SK-N-SH treated with all-trans-retinoic acid at 6 μM for 48 hours (cell line): ENCODE results near the gene FGF5.

ENCODE experiments used
- ATAC-seq: fragments of 200-7000 bp; cut with Tn5 transposase; 3 replicates; pipeline ENCODE4 v1.9.1; 2020; ENCODE audit warnings: mild to moderate bottlenecking, moderate library complexity
- ARNTL ChIP-seq: fragments of 450-650 bp; formaldehyde crosslinking; IDR thresholded peaks from 2 replicates; pipeline ENCODE4 v1.5.0; 2020; ENCODE audit warnings: low read depth, mild to moderate bottlenecking, moderate library complexity, borderline replicate concordance
- BACH2 ChIP-seq: fragments of 250-450 bp; sonication (Bioruptor Pico); IDR thresholded peaks from 2 replicates; pipeline ENCODE4 v1.9.0; 2021; ENCODE audit warnings: mild to moderate bottlenecking, borderline replicate concordance
- ESRRG ChIP-seq: fragments of 250-450 bp; sonication (Bioruptor Pico); IDR thresholded peaks from 2 replicates; pipeline ENCODE4 v1.6.1; 2021; ENCODE audit warnings: mild to moderate bottlenecking
- ISL1 ChIP-seq: fragments of 250-450 bp; sonication (Bioruptor Pico); IDR thresholded peaks from 2 replicates; pipeline ENCODE4 v2.1.2; 2022; ENCODE audit warnings: mild to moderate bottlenecking, moderate library complexity
- OSR1 ChIP-seq: fragments of 250-450 bp; sonication (Bioruptor Pico); IDR thresholded peaks from 2 replicates; pipeline ENCODE4 v1.8.0; 2022; ENCODE audit warnings: moderate library complexity, mild to moderate bottlenecking, inconsistent platforms
- RARB ChIP-seq: fragments of 250-450 bp; sonication (Bioruptor Pico); IDR thresholded peaks from 2 replicates; pipeline ENCODE4 v1.8.0; 2021; ENCODE audit warnings: mild to moderate bottlenecking, moderate library complexity
- SNAI2 ChIP-seq: fragments of 250-450 bp; sonication (Bioruptor Pico); IDR thresholded peaks from 2 replicates; pipeline ENCODE4 v1.5.0; 2020; ENCODE audit warnings: mild to moderate bottlenecking, moderate library complexity
- TCF4 ChIP-seq: fragments of 250-450 bp; sonication (Bioruptor Pico); IDR thresholded peaks from 2 replicates; pipeline ENCODE4 v1.8.0; 2021; ENCODE audit warnings: mild to moderate bottlenecking, moderate library complexity, borderline replicate concordance
- TOX ChIP-seq: fragments of 250-450 bp; sonication (Bioruptor Pico); IDR thresholded peaks from 2 replicates; pipeline ENCODE4 v1.8.0; 2021; ENCODE audit warnings: mild to moderate bottlenecking, moderate library complexity, borderline replicate concordance
- ZC3H10 ChIP-seq: fragments of 250-450 bp; sonication (Bioruptor Pico); IDR thresholded peaks from 2 replicates; pipeline ENCODE4 v1.5.1; 2021; ENCODE audit warnings: mild to moderate bottlenecking, moderate library complexity
- ZFP3 ChIP-seq: fragments of 250-450 bp; sonication (Bioruptor Pico); IDR thresholded peaks from 2 replicates; pipeline ENCODE4 v1.5.0; 2020; ENCODE audit warnings: mild to moderate bottlenecking, moderate library complexity
- ZNF70 ChIP-seq: fragments of 450-650 bp; formaldehyde crosslinking; IDR thresholded peaks from 2 replicates; pipeline ENCODE4 v1.5.0; 2020; ENCODE audit warnings: mild to moderate bottlenecking, moderate library complexity
- TF ChIP-seq, protein P1 (sequence below): fragments of 250-450 bp; sonication (Bioruptor Pico); IDR thresholded peaks from 2 replicates; pipeline ENCODE4 v1.8.0; 2021; ENCODE audit warnings: low read depth, mild to moderate bottlenecking, moderate library complexity, borderline replicate concordance
- TF ChIP-seq, protein P2 (sequence below): fragments of 250-450 bp; sonication (Bioruptor Pico); IDR thresholded peaks from 2 replicates; pipeline ENCODE4 v1.5.1; 2020; ENCODE audit warnings: low read depth, mild to moderate bottlenecking, moderate library complexity
- TF ChIP-seq, protein P3 (sequence below): fragments of 250-450 bp; sonication (Bioruptor Pico); IDR thresholded peaks from 2 replicates; pipeline ENCODE4 v1.8.0; 2020; ENCODE audit warnings: mild to moderate bottlenecking, moderate library complexity, borderline replicate concordance

The FGF5 gene

DNA sequence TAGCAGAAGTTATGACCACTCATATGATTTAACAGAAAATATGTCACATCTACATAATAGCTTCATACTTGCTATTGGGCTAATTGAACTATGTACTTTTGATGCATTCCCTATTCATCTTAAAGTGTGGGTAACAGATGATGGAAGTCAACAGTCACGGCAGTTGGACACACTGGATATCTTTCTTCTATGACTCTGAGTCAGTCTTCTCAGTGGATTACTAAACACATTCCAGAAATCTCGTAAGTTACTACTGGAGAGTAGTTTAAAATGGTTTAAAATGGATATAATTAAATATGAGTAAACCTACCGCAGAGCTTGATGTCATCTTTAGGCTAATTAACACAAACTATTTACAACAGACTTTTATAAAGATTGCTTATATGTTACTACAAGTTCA lies 39.0 kb downstream of the FGF5 start:
- TF ChIP-seq TCF4 (CRISPR knock-in tag) (no peak), ZNF70 (CRISPR knock-in tag) (no peak), ZC3H10 (CRISPR knock-in tag) (0 out of 2 replicates have a peak, but pooled peaks have one; percentile 16), TOX (CRISPR knock-in tag) (peak; percentile 20; the same call in 1 of the 2 replicates), ISL1 (peak; percentile 48; the same call in 1 of the 2 replicates)
- TF ChIP-seq, protein P1, sequence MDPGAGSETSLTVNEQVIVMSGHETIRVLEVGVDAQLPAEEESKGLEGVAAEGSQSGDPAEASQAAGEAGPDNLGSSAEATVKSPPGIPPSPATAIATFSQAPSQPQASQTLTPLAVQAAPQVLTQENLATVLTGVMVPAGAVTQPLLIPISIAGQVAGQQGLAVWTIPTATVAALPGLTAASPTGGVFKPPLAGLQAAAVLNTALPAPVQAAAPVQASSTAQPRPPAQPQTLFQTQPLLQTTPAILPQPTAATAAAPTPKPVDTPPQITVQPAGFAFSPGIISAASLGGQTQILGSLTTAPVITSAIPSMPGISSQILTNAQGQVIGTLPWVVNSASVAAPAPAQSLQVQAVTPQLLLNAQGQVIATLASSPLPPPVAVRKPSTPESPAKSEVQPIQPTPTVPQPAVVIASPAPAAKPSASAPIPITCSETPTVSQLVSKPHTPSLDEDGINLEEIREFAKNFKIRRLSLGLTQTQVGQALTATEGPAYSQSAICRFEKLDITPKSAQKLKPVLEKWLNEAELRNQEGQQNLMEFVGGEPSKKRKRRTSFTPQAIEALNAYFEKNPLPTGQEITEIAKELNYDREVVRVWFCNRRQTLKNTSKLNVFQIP (CRISPR knock-in tag): peak; percentile 31; the same call in 1 of the 2 replicates

DNA sequence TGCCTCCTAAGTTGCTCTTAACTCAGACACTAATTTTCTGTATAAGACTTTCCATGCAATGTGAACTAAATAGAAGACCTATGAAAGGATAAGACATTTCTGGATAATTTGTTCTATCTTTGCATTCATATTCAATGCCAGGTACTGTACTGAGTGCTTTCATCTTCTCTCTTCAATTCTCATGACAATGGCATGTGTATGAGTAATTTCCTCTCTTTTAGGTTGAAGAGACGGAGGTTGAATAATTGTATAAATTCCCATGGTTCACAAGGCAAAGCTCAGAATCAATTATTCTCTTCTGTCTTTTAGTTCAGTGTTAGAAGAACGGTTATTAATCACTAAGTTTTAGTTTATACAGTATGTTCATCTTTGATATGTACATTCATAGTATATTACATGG lies 39.8 kb downstream of the FGF5 start:
- TF ChIP-seq, protein P2, sequence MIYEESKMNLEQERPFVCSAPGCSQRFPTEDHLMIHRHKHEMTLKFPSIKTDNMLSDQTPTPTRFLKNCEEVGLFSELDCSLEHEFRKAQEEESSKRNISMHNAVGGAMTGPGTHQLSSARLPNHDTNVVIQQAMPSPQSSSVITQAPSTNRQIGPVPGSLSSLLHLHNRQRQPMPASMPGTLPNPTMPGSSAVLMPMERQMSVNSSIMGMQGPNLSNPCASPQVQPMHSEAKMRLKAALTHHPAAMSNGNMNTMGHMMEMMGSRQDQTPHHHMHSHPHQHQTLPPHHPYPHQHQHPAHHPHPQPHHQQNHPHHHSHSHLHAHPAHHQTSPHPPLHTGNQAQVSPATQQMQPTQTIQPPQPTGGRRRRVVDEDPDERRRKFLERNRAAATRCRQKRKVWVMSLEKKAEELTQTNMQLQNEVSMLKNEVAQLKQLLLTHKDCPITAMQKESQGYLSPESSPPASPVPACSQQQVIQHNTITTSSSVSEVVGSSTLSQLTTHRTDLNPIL: no peak
- no peak for TF ChIP-seq BACH2
- TF ChIP-seq ZNF70 (CRISPR knock-in tag): no peak
- no peak for TF ChIP-seq TCF4 (CRISPR knock-in tag)
- no peak for TF ChIP-seq ARNTL (CRISPR knock-in tag)
- TF ChIP-seq RARB (CRISPR knock-in tag): no peak
- TF ChIP-seq TOX (CRISPR knock-in tag): no peak
- TF ChIP-seq SNAI2: no peak
- TF ChIP-seq ISL1: no peak
- no peak for TF ChIP-seq OSR1 (CRISPR knock-in tag)
- TF ChIP-seq, protein P1 (CRISPR knock-in tag): no peak
- TF ChIP-seq, protein P3, sequence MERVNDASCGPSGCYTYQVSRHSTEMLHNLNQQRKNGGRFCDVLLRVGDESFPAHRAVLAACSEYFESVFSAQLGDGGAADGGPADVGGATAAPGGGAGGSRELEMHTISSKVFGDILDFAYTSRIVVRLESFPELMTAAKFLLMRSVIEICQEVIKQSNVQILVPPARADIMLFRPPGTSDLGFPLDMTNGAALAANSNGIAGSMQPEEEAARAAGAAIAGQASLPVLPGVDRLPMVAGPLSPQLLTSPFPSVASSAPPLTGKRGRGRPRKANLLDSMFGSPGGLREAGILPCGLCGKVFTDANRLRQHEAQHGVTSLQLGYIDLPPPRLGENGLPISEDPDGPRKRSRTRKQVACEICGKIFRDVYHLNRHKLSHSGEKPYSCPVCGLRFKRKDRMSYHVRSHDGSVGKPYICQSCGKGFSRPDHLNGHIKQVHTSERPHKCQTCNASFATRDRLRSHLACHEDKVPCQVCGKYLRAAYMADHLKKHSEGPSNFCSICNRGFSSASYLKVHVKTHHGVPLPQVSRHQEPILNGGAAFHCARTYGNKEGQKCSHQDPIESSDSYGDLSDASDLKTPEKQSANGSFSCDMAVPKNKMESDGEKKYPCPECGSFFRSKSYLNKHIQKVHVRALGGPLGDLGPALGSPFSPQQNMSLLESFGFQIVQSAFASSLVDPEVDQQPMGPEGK: no peak
- TF ChIP-seq ZFP3 (CRISPR knock-in tag): no peak
- ATAC-seq: peak; percentile 45

More for the DNA sequence above, 39.0 kb downstream of the FGF5 start:
- ATAC-seq: peak; percentile 22; the same call in 2 of the 3 replicates

DNA sequence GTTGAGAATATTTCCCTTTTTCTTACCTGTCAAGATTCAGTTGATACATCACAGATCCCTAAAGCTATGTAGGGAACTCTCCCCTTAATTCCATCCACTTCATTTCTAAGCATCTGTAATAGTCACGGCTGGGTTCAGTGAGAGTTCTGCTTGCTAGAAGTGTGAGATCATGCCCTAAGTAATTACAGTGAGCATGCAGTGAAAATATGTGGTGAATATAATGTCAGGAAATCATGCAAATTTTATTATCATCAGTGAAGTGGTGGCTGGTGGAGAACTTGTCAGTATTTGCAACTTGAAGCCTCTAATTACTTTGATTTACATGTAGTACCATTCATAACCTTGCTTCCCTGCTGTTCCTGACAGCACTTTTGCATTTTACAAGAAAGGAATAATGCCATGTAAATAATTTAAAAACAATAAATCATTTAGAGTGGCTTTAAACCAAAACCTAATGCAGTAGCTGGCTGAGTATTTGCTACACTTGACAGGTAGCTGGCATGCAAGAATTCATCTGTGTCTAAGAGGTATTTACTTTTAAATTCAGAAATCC lies 40.8 kb downstream of the FGF5 start:
- peak; percentile 59 for ATAC-seq
- TF ChIP-seq TCF4 (CRISPR knock-in tag): no peak
- TF ChIP-seq ISL1: peak; percentile 72
- no peak for TF ChIP-seq ZFP3 (CRISPR knock-in tag)
- peak; percentile 33; the same call in 1 of the 2 replicates for TF ChIP-seq ZC3H10 (CRISPR knock-in tag)
- TF ChIP-seq TOX (CRISPR knock-in tag): peak; percentile 63

DNA sequence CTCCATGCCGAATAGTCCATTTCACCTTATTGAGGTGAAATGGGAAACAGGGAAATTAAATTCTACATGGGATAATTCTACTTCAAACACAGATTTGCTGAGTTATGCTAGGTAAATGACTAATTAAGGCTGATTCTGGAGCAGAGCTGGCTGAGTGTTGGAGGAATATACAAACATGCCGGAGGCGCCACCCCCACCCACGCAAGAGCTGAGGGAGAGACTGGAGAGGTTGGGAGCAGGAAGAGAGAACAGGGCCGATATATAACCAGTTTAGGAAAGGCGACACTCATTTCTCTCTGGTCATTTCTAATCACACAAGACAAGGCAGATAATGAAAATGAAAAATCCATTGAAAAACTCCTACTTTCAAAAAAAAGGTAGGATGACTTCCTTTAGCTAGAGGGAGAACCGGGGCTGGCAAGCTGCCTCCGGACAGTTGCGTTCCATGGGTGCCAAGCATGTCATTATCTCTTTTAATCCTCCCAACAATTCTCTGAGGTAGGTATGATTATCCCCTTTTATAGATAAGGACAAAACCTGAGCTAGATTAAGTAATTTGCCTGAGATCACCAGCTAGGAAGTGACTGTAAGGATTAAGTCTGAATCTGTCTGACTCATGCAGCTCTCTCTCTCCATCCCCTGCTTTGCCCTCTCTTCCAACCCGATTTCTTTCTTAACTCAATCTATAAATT lies 41.5 kb downstream of the FGF5 start:
- TF ChIP-seq RARB (CRISPR knock-in tag) (no peak), ISL1 (0 out of 2 replicates have a peak, but pooled peaks have one; percentile 50)
- ATAC-seq: peak; percentile 47

DNA sequence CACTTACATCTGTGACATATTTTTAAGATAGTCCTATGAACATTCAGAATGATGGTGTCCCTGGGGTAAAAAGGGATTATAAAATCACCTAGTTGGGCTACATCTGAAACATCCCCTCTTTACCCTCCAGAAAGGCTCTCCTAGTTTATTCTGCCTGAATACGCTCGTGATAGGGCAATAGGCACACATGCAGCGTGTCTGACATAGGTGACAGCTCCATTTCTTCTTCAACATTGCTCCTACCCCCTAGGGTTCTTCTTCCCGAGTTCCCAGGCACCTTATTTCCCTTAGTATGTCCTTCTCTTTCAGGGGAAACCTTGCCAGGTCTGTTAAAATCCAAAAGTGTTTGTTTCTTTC lies 42.0 kb downstream of the FGF5 start:
- ATAC-seq: peak; percentile 2; the same call in 2 of the 3 replicates
- TF ChIP-seq TCF4 (CRISPR knock-in tag) (no peak), ESRRG (CRISPR knock-in tag) (no peak), ZFP3 (CRISPR knock-in tag) (no peak), RARB (CRISPR knock-in tag) (no peak)
